ENCODE data around the gene CHST11. TPM values are rescaled to one million over a fixed set of nuclear protein-coding genes. Genes with fewer than 3 reads are reported as not detected.

The CHST11 gene
- total and polyA plus RNA-seq, 2 donors from 2014 or later: 2.0 to 23.3 TPM

GRCh38 chr12:104484079-104484478 lies 27.3 kb downstream of the CHST11 start:
- Histone ChIP-seq H3K9me3 (ENCODE audit: control insufficient read depth in 2 of 3, insufficient read depth in 1 of 3, low read length in 3 of 3) (peaks cover 0 to 3% (median 0%) of the 10 kb centered on the region in 3 donors), H3K27ac (ENCODE audit: low read depth in 2 of 2, low read length in 2 of 2) (no peak overlapping the region), H3K36me3 (ENCODE audit: control insufficient read depth in 2 of 3, insufficient read depth in 3 of 3, low read length in 3 of 3) (peaks cover 0 to 2% (median 0%) of the 10 kb centered on the region in 3 donors), H3K27me3 (ENCODE audit: control insufficient read depth, insufficient read depth, low read length) (no peaks in the 10 kb centered on the region), H3K4me1 (ENCODE audit: control insufficient read depth in 2 of 3, insufficient read depth in 2 of 3, low read depth in 1 of 3, low read length in 3 of 3) (peaks cover 0 to 3% (median 0%) of the 10 kb centered on the region in 3 donors), H3K4me3 (ENCODE audit: low read length in 3 of 3) (no peak overlapping the region), H3K9ac (ENCODE audit: low read length in 3 of 3) (no peak overlapping the region)
- no peak for TF ChIP-seq CTCF (IDR thresholded peaks at IDR 0.05; ENCODE audit: borderline replicate concordance, extremely low read depth, insufficient read depth)
- FAIRE-seq (no peak), DNase-seq (no peak)
- intact Hi-C loops (cut with DNase I): no loop called here

GRCh38 chr12:104485651-104486362 lies 29.1 kb downstream of the CHST11 start:
- intact Hi-C loops (cut with DNase I): no loop called here
- Histone ChIP-seq H3K27ac (ENCODE audit: low read depth in 2 of 2, low read length in 2 of 2) (no peak overlapping the region), H3K4me1 (ENCODE audit: control insufficient read depth in 2 of 3, insufficient read depth in 2 of 3, low read depth in 1 of 3, low read length in 3 of 3) (peaks cover 0 to 3% (median 0%) of the 10 kb centered on the region in 3 donors)

GRCh38 chr12:104486363-104486750 lies 29.6 kb downstream of the CHST11 start:
- no peak for FAIRE-seq

More at GRCh38 chr12:104485651-104486362, 29.1 kb downstream of the CHST11 start:
- DNase-seq (no peak), FAIRE-seq (no peak)
- Histone ChIP-seq H3K9me3 (ENCODE audit: control insufficient read depth in 2 of 3, insufficient read depth in 1 of 3, low read length in 3 of 3) (peaks cover 0 to 3% (median 0%) of the 10 kb centered on the region in 3 donors), H3K4me3 (ENCODE audit: low read length in 3 of 3) (no peak overlapping the region), H3K36me3 (ENCODE audit: control insufficient read depth in 2 of 3, insufficient read depth in 3 of 3, low read length in 3 of 3) (peaks cover 0 to 2% (median 0%) of the 10 kb centered on the region in 3 donors), H3K27me3 (ENCODE audit: control insufficient read depth, insufficient read depth, low read length) (no peaks in the 10 kb centered on the region), H3K9ac (ENCODE audit: low read length in 3 of 3) (no peak overlapping the region)
- no peak for TF ChIP-seq CTCF (IDR thresholded peaks at IDR 0.05; ENCODE audit: borderline replicate concordance, extremely low read depth, insufficient read depth)

More at GRCh38 chr12:104486363-104486750, 29.6 kb downstream of the CHST11 start:
- no peak overlapping the region for H3K27ac ChIP-seq (ENCODE audit: low read depth in 2 of 2, low read length in 2 of 2)
- H3K4me1 ChIP-seq (ENCODE audit: control insufficient read depth in 2 of 3, insufficient read depth in 2 of 3, low read depth in 1 of 3, low read length in 3 of 3): peaks cover 0 to 3% (median 0%) of the 10 kb centered on the region in 3 donors
- H3K9me3 ChIP-seq (ENCODE audit: control insufficient read depth in 2 of 3, insufficient read depth in 1 of 3, low read length in 3 of 3): peaks cover 0 to 3% (median 0%) of the 10 kb centered on the region in 3 donors
- TF ChIP-seq CTCF (IDR thresholded peaks at IDR 0.05; ENCODE audit: borderline replicate concordance, extremely low read depth, insufficient read depth): no peak
- H3K9ac ChIP-seq (ENCODE audit: low read length in 3 of 3): no peak overlapping the region
- no peaks in the 10 kb centered on the region for H3K27me3 ChIP-seq (ENCODE audit: control insufficient read depth, insufficient read depth, low read length)
- DNase-seq: no peak
- intact Hi-C loops (cut with DNase I): no loop called here
- H3K4me3 ChIP-seq (ENCODE audit: low read length in 3 of 3): no peak overlapping the region
- H3K36me3 ChIP-seq (ENCODE audit: control insufficient read depth in 2 of 3, insufficient read depth in 3 of 3, low read length in 3 of 3): peaks cover 0 to 2% (median 0%) of the 10 kb centered on the region in 3 donors
